ENCODE measurements around the gene CCDC177. TPM values are rescaled to one million over a fixed set of nuclear protein-coding genes. Genes with fewer than 3 reads are reported as not detected.
A peak's percentile ranks its signal among the peaks of the same experiment; 100 is the strongest.

CCDC177 gene
- total RNA-seq, 2 experiments from 2014 or later: not detected

DNA sequence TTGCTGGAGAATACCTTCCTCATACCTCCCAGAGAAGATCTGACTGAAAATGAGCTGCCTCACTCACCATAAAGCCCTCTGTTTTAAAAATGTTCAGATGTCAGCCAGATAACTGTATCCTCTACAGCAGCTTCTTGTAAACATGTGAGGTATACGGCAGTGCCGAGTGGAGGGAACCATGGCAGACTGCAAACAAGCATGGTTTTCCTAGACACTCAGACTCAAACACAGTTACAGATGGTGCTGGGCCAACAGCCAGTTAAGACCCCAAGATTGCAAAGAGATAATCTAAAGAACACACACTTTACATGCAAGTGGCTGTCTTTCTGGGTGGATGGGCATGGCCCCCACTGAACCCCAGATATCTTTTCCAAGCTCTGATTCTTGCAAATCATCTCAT lies 16.6 kb upstream of the CCDC177 start:
- peak overlapping the region; percentile 53 for H3K27ac Mint-ChIP-seq
- no peak for DNase-seq
- ATAC-seq: no peak
- no peaks in the 10 kb centered on the region for H3K36me3 Mint-ChIP-seq
- CTCF ChIA-PET: interaction anchor here (0.8 to 1.4 kb wide), 3 partner anchors 12 to 136 kb away, joined by 3 to 8 read pairs (median 3); no protein-coding TSS in a partner anchor
- H3K27me3 Mint-ChIP-seq: no peaks in the 10 kb centered on the region
- no peak overlapping the region for H3K4me3 Mint-ChIP-seq
- H3K4me1 Mint-ChIP-seq: peaks cover 15% of the 10 kb centered on the region
- no peaks in the 10 kb centered on the region for H3K9me3 Mint-ChIP-seq (ENCODE audit: low read depth)

DNA sequence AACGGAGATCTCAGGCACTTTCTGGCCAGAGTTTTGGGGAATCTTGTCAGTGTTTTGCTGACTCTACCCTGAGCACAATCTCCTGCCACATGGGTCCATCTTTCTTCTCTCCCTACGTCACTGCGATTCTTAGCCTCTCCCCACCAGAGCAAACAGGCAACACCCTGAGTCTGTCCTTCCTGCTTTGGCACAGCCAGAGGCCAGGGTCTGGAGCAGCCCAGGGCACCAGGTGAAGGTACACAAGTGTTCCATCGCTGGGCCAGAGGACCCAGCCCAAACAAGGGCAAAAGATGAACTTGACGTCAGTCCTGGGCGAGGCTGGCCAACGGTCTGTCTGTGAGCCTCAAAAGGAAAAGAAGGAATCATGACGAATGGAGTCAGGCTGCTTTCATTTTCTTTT lies 12.7 kb upstream of the CCDC177 start:
- ATAC-seq: no peak
- Mint-ChIP-seq H3K36me3 (no peaks in the 10 kb centered on the region), H3K4me3 (no peak overlapping the region)

GRCh38 chr14:69586404-69586803 lies 11.7 kb upstream of the CCDC177 start:
- H3K4me3 Mint-ChIP-seq: no peak overlapping the region
- H3K36me3 Mint-ChIP-seq: no peaks in the 10 kb centered on the region
- H3K27me3 Mint-ChIP-seq: no peaks in the 10 kb centered on the region
- peaks cover 20% of the 10 kb centered on the region for H3K4me1 Mint-ChIP-seq
- ATAC-seq (no peak), DNase-seq (no peak)
- H3K27ac Mint-ChIP-seq: no peak overlapping the region
- CTCF ChIA-PET: interaction anchor here (1.3 to 5.7 kb wide), 6 partner anchors 9 to 145 kb away, joined by 3 to 64 read pairs (median 7); partner anchors contain the start of gene CCDC177
- H3K9me3 Mint-ChIP-seq (ENCODE audit: low read depth): no peaks in the 10 kb centered on the region

More for the DNA sequence above, 12.7 kb upstream of the CCDC177 start:
- peaks cover 20% of the 10 kb centered on the region for H3K4me1 Mint-ChIP-seq
- H3K27ac Mint-ChIP-seq: no peak overlapping the region
- no peaks in the 10 kb centered on the region for H3K9me3 Mint-ChIP-seq (ENCODE audit: low read depth)
- H3K27me3 Mint-ChIP-seq: no peaks in the 10 kb centered on the region
- CTCF ChIA-PET: interaction anchor here (2.3 to 5.7 kb wide), 3 partner anchors 23 to 144 kb away, joined by 5 to 64 read pairs (median 34); no protein-coding TSS in a partner anchor
- no peak for DNase-seq

GRCh38 chr14:69584389-69584788 lies 9.7 kb upstream of the CCDC177 start:
- H3K4me1 Mint-ChIP-seq: peaks cover 20% of the 10 kb centered on the region
- H3K27ac Mint-ChIP-seq: no peak overlapping the region
- DNase-seq (no peak), ATAC-seq (no peak)
- H3K9me3 Mint-ChIP-seq (ENCODE audit: low read depth): no peaks in the 10 kb centered on the region
- peaks cover 4% of the 10 kb centered on the region for H3K27me3 Mint-ChIP-seq
- no peak overlapping the region for H3K4me3 Mint-ChIP-seq
- H3K36me3 Mint-ChIP-seq: no peaks in the 10 kb centered on the region
- CTCF ChIA-PET: interaction anchor here (0.6 to 5.7 kb wide), 30 partner anchors 8 to 443 kb away, joined by 3 to 64 read pairs (median 4); partner anchors contain the start of gene CCDC177

DNA sequence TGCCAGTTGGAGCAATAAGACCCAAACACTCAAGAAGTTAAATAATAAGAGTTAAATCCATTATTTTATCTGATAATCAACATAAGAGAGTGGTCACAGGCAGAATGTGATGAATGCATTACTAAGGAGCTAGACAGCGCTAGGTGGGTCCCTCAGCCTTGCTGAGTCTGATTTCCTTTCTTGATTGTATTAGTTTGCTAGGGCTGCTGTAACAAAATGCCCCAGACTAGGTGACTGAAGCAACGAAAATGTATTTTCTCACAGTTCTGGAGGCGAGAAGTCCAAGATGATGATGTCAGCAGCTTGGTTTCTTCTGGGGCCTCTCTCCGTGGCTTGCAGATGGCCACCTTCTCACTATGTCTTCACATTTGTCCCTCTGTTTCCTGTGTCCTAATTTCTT lies 8.2 kb upstream of the CCDC177 start:
- Mint-ChIP-seq H3K4me3 (no peak overlapping the region), H3K27me3 (peaks cover 19% of the 10 kb centered on the region), H3K9me3 (ENCODE audit: low read depth) (no peaks in the 10 kb centered on the region), H3K4me1 (peaks cover 19% of the 10 kb centered on the region), H3K36me3 (no peaks in the 10 kb centered on the region), H3K27ac (no peak overlapping the region)
- CTCF ChIA-PET: interaction anchor here (1.0 to 5.7 kb wide), 3 partner anchors 144 to 445 kb away, joined by 3 to 64 read pairs (median 9); no protein-coding TSS in a partner anchor
- DNase-seq (no peak), ATAC-seq (no peak)

GRCh38 chr14:69582212-69582611 lies 7.5 kb upstream of the CCDC177 start:
- no peaks in the 10 kb centered on the region for H3K36me3 Mint-ChIP-seq
- no peak for ATAC-seq
- DNase-seq: no peak
- H3K4me3 Mint-ChIP-seq: no peak overlapping the region
- CTCF ChIA-PET: interaction anchor here (1.8 to 5.7 kb wide), 2 partner anchors 145 to 149 kb away, joined by 9 to 64 read pairs; no protein-coding TSS in a partner anchor
- no peaks in the 10 kb centered on the region for H3K9me3 Mint-ChIP-seq (ENCODE audit: low read depth)
- peaks cover 22% of the 10 kb centered on the region for H3K27me3 Mint-ChIP-seq
- H3K27ac Mint-ChIP-seq: no peak overlapping the region
- H3K4me1 Mint-ChIP-seq: peaks cover 13% of the 10 kb centered on the region

GRCh38 chr14:69581316-69581935 lies 6.8 kb upstream of the CCDC177 start:
- Mint-ChIP-seq H3K36me3 (no peaks in the 10 kb centered on the region), H3K4me1 (peaks cover 11% of the 10 kb centered on the region), H3K4me3 (no peak overlapping the region), H3K27me3 (peaks cover 30% of the 10 kb centered on the region), H3K9me3 (ENCODE audit: low read depth) (no peaks in the 10 kb centered on the region), H3K27ac (no peak overlapping the region)
- ATAC-seq (no peak), DNase-seq (no peak)
- CTCF ChIA-PET: interaction anchor here (0.9 to 2.6 kb wide), 5 partner anchors 33 to 237 kb away, joined by 3 to 11 read pairs (median 4); no protein-coding TSS in a partner anchor

GRCh38 chr14:69580009-69580577 lies 5.4 kb upstream of the CCDC177 start:
- peak; percentile 56 for DNase-seq
- no peak overlapping the region for H3K4me3 Mint-ChIP-seq

GRCh38 chr14:69579476-69579875 lies 4.8 kb upstream of the CCDC177 start:
- ATAC-seq: no peak
- H3K4me3 Mint-ChIP-seq: no peak overlapping the region
- H3K4me1 Mint-ChIP-seq: peaks cover 5% of the 10 kb centered on the region
- CTCF ChIA-PET: interaction anchor here (0.6 to 2.6 kb wide), 8 partner anchors 17 to 336 kb away, joined by 3 to 11 read pairs (median 4); no protein-coding TSS in a partner anchor
- peaks cover 46% of the 10 kb centered on the region for H3K27me3 Mint-ChIP-seq
- DNase-seq: no peak
- H3K36me3 Mint-ChIP-seq: no peaks in the 10 kb centered on the region
- no peaks in the 10 kb centered on the region for H3K9me3 Mint-ChIP-seq (ENCODE audit: low read depth)
- no peak overlapping the region for H3K27ac Mint-ChIP-seq

More at GRCh38 chr14:69580009-69580577, 5.4 kb upstream of the CCDC177 start:
- Mint-ChIP-seq H3K36me3 (no peaks in the 10 kb centered on the region), H3K27me3 (peaks cover 41% of the 10 kb centered on the region), H3K9me3 (ENCODE audit: low read depth) (no peaks in the 10 kb centered on the region), H3K4me1 (peaks cover 6% of the 10 kb centered on the region), H3K27ac (no peak overlapping the region)
- ATAC-seq: peak; percentile 66
- CTCF ChIA-PET: interaction anchor here (0.6 to 2.6 kb wide), 10 partner anchors 20 to 433 kb away, joined by 3 to 11 read pairs (median 4); no protein-coding TSS in a partner anchor

DNA sequence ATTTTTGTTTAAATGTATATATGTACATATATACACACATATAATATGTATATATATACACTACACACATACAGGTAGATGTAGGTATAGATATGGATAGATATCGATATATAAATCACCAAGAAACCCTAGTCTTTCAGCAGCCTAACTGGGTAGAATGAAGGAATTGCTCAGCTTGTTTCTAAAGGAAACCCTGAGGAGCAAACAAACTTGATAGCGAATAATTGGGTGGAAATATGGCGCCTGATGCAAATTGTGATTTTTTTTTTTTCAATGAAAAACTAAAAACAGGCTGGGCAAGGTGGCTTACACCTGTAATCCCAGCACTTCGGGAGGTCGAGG lies 254 bp upstream of the CCDC177 start:
- ATAC-seq: no peak
- Mint-ChIP-seq H3K27me3 (peaks cover 84% of the 10 kb centered on the region), H3K4me1 (peaks cover 13% of the 10 kb centered on the region), H3K27ac (no peak overlapping the region), H3K9me3 (ENCODE audit: low read depth) (no peaks in the 10 kb centered on the region), H3K36me3 (no peaks in the 10 kb centered on the region), H3K4me3 (peak overlapping the region; percentile 46)
- CTCF ChIA-PET: interaction anchor here (0.6 to 2.8 kb wide), 16 partner anchors 9 to 705 kb away, joined by 3 to 13 read pairs (median 4); no protein-coding TSS in a partner anchor
- no peak for DNase-seq

GRCh38 chr14:69573831-69574262 lies 824 bp downstream of the CCDC177 start:
- H3K4me1 Mint-ChIP-seq: peaks cover 13% of the 10 kb centered on the region
- no peak overlapping the region for H3K27ac Mint-ChIP-seq
- H3K36me3 Mint-ChIP-seq: no peaks in the 10 kb centered on the region
- peak overlapping the region; percentile 17 for H3K4me3 Mint-ChIP-seq
- ATAC-seq (no peak), DNase-seq (no peak)
- peaks cover 85% of the 10 kb centered on the region for H3K27me3 Mint-ChIP-seq
- CTCF ChIA-PET: interaction anchor here (0.9 to 2.8 kb wide), 14 partner anchors 8 to 331 kb away, joined by 3 to 13 read pairs (median 6); no protein-coding TSS in a partner anchor
- H3K9me3 Mint-ChIP-seq (ENCODE audit: low read depth): no peaks in the 10 kb centered on the region

- Mint-ChIP-seq H3K27me3 (peaks cover 85% of the 10 kb centered on the region), H3K4me3 (peak overlapping the region; percentile 17), H3K9me3 (ENCODE audit: low read depth) (no peaks in the 10 kb centered on the region), H3K27ac (no peak overlapping the region), H3K4me1 (peaks cover 13% of the 10 kb centered on the region), H3K36me3 (no peaks in the 10 kb centered on the region)
- CTCF ChIA-PET: interaction anchor here (1.1 to 2.8 kb wide), 11 partner anchors 7 to 331 kb away, joined by 3 to 13 read pairs (median 6); partner anchors contain the start of gene SRSF5
- DNase-seq: no peak
- no peak for ATAC-seq
Measured at GRCh38 chr14:69573205-69573830, 1.4 kb downstream of the CCDC177 start.

- CTCF ChIA-PET: interaction anchor here (1.4 to 2.8 kb wide), 7 partner anchors 9 to 330 kb away, joined by 4 to 13 read pairs (median 9); partner anchors contain the start of gene SRSF5
- Mint-ChIP-seq H3K9me3 (ENCODE audit: low read depth) (no peaks in the 10 kb centered on the region), H3K27ac (no peak overlapping the region), H3K36me3 (no peaks in the 10 kb centered on the region), H3K4me3 (no peak overlapping the region), H3K27me3 (peaks cover 86% of the 10 kb centered on the region), H3K4me1 (peaks cover 13% of the 10 kb centered on the region)
- ATAC-seq (no peak), DNase-seq (no peak)
Measured at GRCh38 chr14:69572841-69573135, 1.9 kb downstream of the CCDC177 start.
